HG03175 (cell line): ENCODE measurements around the gene OSBP.

Experiments
- ATAC-seq: cut with Tn5 transposase; IDR thresholded peaks from one replicate; pipeline ENCODE4 v1.9.1; 2021; ENCODE audit warnings: mild to moderate bottlenecking, moderate library complexity; ENCODE audit not compliant: unreplicated experiment

Gene OSBP

GRCh38 chr11:59610289-59610688 is 5.3 kb downstream of the OSBP start:
- ATAC-seq: no peak

GRCh38 chr11:59607703-59608454 is 7.7 kb downstream of the OSBP start:
- ATAC-seq: no peak

DNA sequence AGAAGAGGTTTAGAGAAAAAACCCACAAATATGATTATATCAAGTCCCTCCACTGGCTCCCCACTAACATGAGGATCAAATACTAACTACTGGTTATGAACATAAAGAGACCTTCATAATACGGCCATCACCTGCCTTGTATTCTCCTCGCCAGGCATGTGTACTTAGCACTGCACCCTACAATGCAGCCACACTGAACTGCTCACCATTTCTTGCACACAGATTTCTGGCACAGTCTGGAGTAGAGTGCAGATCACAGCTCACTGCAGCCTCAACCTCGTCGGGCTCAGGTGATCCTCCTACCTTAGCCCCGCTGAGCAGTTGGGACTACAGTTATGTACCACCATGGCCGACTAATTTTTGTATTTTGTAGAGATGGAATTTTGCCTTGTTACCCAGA is 13.1 kb downstream of the OSBP start:
- no peak for ATAC-seq

DNA sequence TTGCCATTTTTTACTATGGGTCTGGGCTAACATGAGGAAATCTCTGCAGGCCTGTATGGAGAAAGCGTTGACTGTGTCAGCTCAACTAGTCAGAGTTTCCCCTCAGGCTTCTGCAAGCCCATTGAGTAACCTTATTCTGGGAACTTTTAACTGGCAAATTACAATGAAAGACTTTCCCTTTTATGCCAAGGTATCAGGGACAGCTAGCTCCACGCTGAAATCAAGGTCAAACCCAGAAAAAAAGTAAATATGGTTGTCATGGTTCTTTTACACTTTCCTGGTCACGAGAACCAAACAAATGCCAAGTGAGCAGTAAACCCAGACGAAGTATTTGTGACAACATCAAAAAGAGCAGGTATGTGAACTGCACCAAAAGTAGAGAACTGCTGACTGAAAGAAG is 13.8 kb downstream of the OSBP start:
- ATAC-seq: no peak

DNA sequence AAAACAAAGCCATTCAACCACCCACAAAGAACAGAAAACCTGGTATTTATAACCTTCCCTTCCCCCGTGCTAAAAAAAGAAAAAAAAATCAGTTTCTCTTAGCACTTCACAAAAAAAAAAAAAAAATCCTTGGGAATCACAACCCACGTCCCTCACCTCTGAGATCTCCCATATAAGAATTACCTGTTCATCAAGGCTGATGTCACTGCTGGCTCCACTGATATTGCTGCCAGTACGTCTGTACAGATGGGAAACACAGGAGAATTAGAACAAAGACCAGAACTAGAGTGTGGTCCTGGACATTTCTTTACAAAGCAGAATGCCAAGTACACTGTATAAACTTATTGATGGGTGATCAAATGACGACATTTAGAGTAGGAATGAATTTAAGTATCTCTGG is 14.9 kb downstream of the OSBP start:
- ATAC-seq: no peak

DNA sequence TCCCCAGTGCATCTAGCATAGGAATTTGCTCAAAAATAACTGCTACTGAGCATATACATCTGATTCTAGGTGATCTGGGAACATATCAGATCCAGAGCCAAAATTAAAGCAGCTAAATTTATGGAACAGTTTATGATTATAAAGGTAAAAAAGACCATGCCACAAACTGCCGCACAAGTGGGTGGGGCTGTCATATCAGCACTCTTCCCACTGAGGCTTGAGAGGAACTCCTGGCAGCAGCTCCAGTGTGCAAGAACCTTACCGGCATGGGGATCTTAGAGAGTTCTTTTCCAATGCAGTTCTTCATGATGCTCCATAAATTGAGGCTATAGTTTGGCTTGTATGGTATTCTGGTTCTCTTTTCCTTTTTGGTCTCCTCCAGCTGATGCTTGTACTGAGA is 15.3 kb downstream of the OSBP start:
- ATAC-seq: no peak

DNA sequence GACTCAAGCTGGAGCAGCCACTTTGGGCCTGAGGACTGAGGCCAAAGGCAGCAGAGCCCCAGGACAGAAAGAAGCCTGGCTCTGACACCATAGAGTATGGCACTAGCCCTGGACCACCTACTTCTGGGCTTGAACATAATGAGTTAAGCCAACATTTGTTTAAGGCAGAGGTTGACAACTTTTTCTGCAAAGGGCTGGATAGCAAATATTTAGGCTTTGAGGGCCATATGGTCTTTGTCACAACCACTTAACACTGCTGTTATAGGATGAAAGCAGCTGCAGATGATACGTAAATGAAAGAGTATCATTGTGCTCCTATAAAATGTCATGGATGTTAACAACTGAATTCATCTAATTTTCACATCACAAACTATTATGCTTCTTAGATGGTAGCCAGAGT is 16.6 kb downstream of the OSBP start:
- ATAC-seq: no peak

DNA sequence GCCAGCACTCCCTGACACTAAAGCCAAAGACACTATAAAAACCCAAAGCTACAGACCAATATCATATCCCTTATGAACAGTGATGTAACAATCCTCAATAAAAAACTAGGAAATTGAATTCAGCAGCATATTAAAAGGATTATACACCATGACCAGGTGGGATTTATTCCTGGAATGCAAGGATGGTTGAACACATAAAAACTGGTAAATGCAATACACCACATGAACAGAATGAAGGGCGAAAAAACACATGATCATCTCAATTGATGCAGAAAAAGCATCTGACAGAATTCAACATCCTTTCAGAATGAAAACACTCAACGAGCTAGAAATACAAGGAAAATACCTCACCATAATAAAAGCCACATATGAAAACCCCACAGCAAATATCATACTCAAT is 31.3 kb downstream of the OSBP start:
- ATAC-seq: no peak

GRCh38 chr11:59582006-59582405 is 33.6 kb downstream of the OSBP start:
- no peak for ATAC-seq

GRCh38 chr11:59578369-59578768 is 37.2 kb downstream of the OSBP start:
- no peak for ATAC-seq

DNA sequence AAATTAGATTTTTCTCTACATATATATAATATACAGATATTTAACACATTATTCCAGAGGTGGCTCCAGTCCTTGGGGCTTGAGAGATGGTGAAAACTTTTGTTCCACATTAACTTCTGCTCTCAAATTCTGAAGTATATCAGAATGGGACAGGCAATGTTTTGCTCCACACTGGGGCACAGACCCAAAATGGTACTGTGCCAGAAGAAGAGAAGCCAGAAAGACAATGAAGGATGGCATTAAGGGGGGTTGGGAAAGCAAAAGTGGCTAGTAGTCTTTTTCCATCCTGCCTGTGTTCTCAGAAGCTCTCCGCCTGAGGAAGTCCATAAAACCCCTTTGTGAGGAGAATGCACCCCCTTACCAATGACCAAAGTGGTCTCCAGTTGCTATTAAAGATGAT is 40.1 kb downstream of the OSBP start:
- ATAC-seq: no peak

DNA sequence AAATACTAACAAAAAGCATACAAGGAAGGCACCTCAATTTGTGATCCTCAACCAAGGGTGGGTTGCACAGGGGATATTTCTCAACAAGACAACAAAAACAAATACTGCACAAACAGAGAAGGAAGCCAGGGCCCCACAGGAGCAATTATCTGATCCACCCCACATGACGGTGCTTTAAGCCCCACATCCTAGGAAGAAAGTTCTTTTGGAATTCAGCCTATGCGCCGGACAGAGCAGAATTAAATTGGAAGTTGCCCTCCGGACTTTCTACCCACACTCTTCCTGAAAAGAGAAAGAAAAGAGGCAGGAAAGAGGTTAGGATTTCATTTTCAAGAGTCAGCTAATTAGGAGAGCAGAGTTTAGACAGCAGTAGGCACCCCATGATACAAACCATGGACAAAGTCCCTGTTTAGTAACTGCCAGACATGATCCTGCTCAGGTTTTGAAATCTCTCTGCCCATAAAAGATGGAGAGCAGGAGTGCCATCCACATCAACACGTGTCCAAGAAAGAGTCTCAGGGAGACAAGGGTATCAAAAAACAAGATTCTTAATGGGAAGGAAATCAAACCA is 40.6 kb downstream of the OSBP start:
- ATAC-seq: no peak

DNA sequence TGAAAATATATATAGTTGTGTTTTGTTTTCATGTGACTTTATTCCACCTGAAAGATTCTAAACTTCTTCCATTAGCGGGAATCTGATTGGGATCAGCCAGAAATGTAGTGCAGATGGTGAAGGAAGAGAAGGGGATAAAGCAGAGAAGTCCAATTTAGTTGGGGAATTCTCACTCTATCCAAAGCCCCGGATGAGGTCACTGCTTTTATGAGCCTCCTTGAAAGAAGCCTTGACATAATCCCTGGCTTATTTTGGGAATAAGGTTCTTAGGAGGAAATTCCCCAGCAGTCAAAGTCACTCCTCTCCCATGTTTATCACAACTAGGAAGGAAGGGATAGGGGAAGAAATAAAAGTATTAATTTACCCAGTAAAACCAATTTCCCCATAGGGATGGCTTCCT is 41.1 kb downstream of the OSBP start:
- ATAC-seq: no peak

- no peak for ATAC-seq
Observed at GRCh38 chr11:59573216-59573615, 42.4 kb downstream of the OSBP start.

DNA sequence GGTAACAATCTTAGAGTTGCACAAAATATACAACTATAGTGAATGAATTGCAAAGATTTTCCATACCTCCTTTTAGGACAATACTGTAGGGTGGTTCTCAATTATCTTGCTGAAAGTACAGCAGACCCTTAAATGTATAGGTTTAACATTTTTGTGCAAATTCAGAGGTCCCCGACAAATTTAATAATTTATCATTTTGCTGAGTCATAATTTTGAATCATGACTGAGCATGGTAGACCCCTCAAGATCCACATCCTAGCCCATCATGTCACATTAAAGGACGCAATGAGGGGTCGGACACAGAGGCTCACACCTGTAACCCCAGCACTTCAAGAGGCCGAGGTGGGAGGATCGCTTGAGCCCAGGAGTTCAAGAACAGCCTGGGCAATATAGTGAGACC is 43.5 kb downstream of the OSBP start:
- no peak for ATAC-seq

DNA sequence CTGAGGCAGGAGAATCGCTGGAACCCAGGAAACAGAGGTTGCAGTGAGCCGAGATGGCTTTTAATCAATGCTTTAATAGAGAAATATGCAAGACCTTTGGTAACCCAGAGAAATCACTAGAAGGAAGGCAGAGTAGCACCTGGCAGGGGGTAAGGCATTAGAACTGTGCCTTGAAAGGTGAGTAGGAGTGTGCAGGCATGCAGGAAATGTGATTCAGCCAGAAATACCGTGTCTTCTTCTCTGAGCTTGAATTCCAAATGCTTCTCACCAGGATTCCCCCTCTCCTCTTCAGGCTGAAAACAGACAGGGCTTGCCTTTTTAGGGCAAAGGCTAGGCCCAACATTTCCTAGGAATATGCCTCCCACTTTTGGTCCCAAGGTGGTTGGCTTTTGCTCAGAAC is 53.3 kb downstream of the OSBP start:
- no peak for ATAC-seq

- peak; percentile 43 for ATAC-seq
Observed at GRCh38 chr11:59560702-59561473, 54.7 kb downstream of the OSBP start.

DNA sequence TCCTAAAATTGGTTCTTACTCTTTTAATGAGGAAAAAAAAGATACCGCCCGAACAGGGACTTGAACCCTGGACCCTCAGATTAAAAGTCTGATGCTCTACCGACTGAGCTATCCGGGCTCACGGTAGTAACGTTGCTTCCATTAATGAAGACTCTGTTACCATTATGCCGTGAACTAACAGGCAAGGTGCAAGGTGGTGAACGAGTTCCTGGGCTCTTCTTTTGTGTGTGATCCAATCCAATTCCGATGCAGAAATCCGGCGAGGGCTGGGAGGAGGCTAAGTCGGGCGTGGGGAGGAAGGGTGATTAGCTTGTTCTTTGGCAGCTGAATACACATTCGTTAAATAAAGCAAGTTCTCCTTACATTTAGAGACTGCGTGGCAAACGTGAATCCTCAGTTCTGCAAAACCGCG is 55.3 kb downstream of the OSBP start:
- peak; percentile 44 for ATAC-seq

GRCh38 chr11:59559886-59560285 is 55.7 kb downstream of the OSBP start:
- ATAC-seq: peak; percentile 4

GRCh38 chr11:59558270-59558643 is 57.3 kb downstream of the OSBP start:
- ATAC-seq: no peak

DNA sequence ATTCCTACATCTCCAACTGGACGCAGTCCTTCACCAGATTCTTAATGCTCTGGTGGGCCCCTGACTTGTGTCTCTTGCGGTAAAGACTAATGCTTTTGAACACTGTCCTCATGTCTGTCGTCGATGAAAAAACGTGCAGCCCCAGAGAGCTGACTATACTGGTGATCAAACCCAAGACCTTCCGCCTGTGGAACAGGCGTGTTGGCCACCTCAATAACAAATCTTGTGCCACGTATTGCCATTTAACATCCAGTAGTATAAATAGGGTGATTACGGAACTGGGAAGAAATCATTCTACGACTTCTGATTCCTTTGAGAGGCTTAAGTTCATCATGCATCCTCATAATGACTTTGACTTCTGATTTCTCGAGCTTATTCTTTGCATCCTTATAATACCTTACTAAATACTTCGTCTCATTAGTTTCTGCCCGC is 58.6 kb downstream of the OSBP start:
- no peak for ATAC-seq
